Measurements from ENCODE around the gene SORCS2. TPM values are rescaled to one million over a fixed set of nuclear protein-coding genes. Genes with fewer than 3 reads are reported as not detected.

SORCS2 gene
- polyA plus RNA-seq, 1 donor from 2014 or later, result 1.0 TPM

GRCh38 chr4:7678318-7678852, 486.0 kb downstream of the SORCS2 start:
- H3K36me3 ChIP-seq (ENCODE audit: insufficient read depth, low read length), result no peaks in the 10 kb centered on the region
- no peaks in the 10 kb centered on the region for H3K27me3 ChIP-seq (ENCODE audit: insufficient read depth, low read depth, low read length)
- H3K9ac ChIP-seq (ENCODE audit: low read length), result no peak overlapping the region
- H4K20me1 ChIP-seq (ENCODE audit: insufficient read depth), result no peaks in the 10 kb centered on the region
- no peaks in the 10 kb centered on the region for H3K9me2 ChIP-seq (ENCODE audit: insufficient read depth, low read length)
- no peak for TF ChIP-seq MXI1 (conservative IDR thresholded peaks at IDR 0.05; ENCODE audit: poor library complexity, severe bottlenecking)
- TF ChIP-seq CTCF (IDR thresholded peaks at IDR 0.05; ENCODE audit: poor library complexity, severe bottlenecking), result no peak
- no peak for TF ChIP-seq SMC3 (conservative IDR thresholded peaks at IDR 0.05; ENCODE audit: poor library complexity)
- no peak for TF ChIP-seq REST (IDR thresholded peaks at IDR 0.05; ENCODE audit: borderline replicate concordance)
- TF ChIP-seq EZH2 (IDR thresholded peaks at IDR 0.05; ENCODE audit: borderline replicate concordance, insufficient read depth, low read length, poor library complexity, severe bottlenecking), result no peak
- TF ChIP-seq POLR2AphosphoS5 (IDR thresholded peaks at IDR 0.05), result no peak
- TF ChIP-seq RAD21 (conservative IDR thresholded peaks at IDR 0.05), result no peak
- TF ChIP-seq TAF1 (IDR thresholded peaks at IDR 0.05; ENCODE audit: low read depth), result no peak
- no peak for TF ChIP-seq EP300 (conservative IDR thresholded peaks at IDR 0.05; ENCODE audit: poor library complexity, severe bottlenecking)
- no peak overlapping the region for H3K27ac ChIP-seq (ENCODE audit: low read length)
- H3F3A ChIP-seq (ENCODE audit: insufficient read depth, low read length, poor library complexity, severe bottlenecking), result no peaks in the 10 kb centered on the region
- H3K79me2 ChIP-seq (replicated peaks; ENCODE audit: insufficient read depth, low read length), result no peaks in the 10 kb centered on the region
- H3K9me3 ChIP-seq (ENCODE audit: low read length), result no peaks in the 10 kb centered on the region
- no peak overlapping the region for H3K4me2 ChIP-seq (ENCODE audit: low read length)
- no peak overlapping the region for H2AFZ ChIP-seq (ENCODE audit: low read depth, low read length)
- no peak overlapping the region for H3K4me3 ChIP-seq (ENCODE audit: low read length)

GRCh38 chr4:7679406-7680040, 487.2 kb downstream of the SORCS2 start:
- H3K9me3 ChIP-seq (ENCODE audit: low read length), result no peaks in the 10 kb centered on the region
- no peak overlapping the region for H3K4me2 ChIP-seq (ENCODE audit: low read length)
- no peaks in the 10 kb centered on the region for H3K79me2 ChIP-seq (replicated peaks; ENCODE audit: insufficient read depth, low read length)
- H3K36me3 ChIP-seq (ENCODE audit: insufficient read depth, low read length), result no peaks in the 10 kb centered on the region
- H3K4me3 ChIP-seq (ENCODE audit: low read length), result no peak overlapping the region
- no peaks in the 10 kb centered on the region for H3K9me2 ChIP-seq (ENCODE audit: insufficient read depth, low read length)
- H4K20me1 ChIP-seq (ENCODE audit: insufficient read depth), result no peaks in the 10 kb centered on the region
- H3F3A ChIP-seq (ENCODE audit: insufficient read depth, low read length, poor library complexity, severe bottlenecking), result no peaks in the 10 kb centered on the region
- no peak overlapping the region for H3K27ac ChIP-seq (ENCODE audit: low read length)
- no peak overlapping the region for H3K9ac ChIP-seq (ENCODE audit: low read length)
- H3K27me3 ChIP-seq (ENCODE audit: insufficient read depth, low read depth, low read length), result no peaks in the 10 kb centered on the region
- no peak overlapping the region for H2AFZ ChIP-seq (ENCODE audit: low read depth, low read length)
- no peak for TF ChIP-seq MXI1 (conservative IDR thresholded peaks at IDR 0.05; ENCODE audit: poor library complexity, severe bottlenecking)
- TF ChIP-seq EP300 (conservative IDR thresholded peaks at IDR 0.05; ENCODE audit: poor library complexity, severe bottlenecking), result no peak
- TF ChIP-seq TAF1 (IDR thresholded peaks at IDR 0.05; ENCODE audit: low read depth), result no peak
- TF ChIP-seq SMC3 (conservative IDR thresholded peaks at IDR 0.05; ENCODE audit: poor library complexity), result no peak
- no peak for TF ChIP-seq REST (IDR thresholded peaks at IDR 0.05; ENCODE audit: borderline replicate concordance)
- no peak for TF ChIP-seq POLR2AphosphoS5 (IDR thresholded peaks at IDR 0.05)
- TF ChIP-seq EZH2 (IDR thresholded peaks at IDR 0.05; ENCODE audit: borderline replicate concordance, insufficient read depth, low read length, poor library complexity, severe bottlenecking), result no peak
- no peak for TF ChIP-seq CTCF (IDR thresholded peaks at IDR 0.05; ENCODE audit: poor library complexity, severe bottlenecking)
- TF ChIP-seq RAD21 (conservative IDR thresholded peaks at IDR 0.05), result no peak

Data from neural cell (in vitro differentiated cells).